ENCODE results near the gene KLHL26. TPM values are rescaled to one million over a fixed set of nuclear protein-coding genes. Genes with fewer than 3 reads are reported as not detected.

The KLHL26 gene
- total and polyA plus RNA-seq, 12 donors, result 3.4 to 8.2 (median 6.3) TPM

DNA sequence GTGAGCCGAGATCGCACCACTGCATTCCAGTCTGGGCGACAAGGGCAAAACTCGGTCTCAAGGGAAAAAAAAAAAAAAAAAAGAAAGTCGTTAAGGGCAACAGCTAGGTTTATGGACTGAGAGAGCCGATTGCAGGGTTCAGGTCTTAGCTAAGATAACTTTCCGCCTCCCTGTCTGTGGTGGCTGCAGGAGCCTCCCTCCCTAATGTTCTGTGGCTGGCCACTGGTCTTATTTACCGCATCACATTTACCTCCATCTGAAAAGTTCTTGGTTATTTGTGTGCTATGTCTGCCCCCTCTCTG lies 45.9 kb downstream of the KLHL26 start:
- DNase-seq (no peak), ATAC-seq (no peak)
- intact Hi-C loops (cut with DNase I), result loop anchor here in 6 of 10 donors (1.0 to 10.0 kb wide), 8 partner anchors 32 to 228 kb away; partner anchors contain the start of genes UPF1 (in 4 of the 6) and KLHL26 (in 1 of the 6)
- H3K27me3 ChIP-seq, result no peaks in the 10 kb centered on the region
- H3K9me3 ChIP-seq, result no peaks in the 10 kb centered on the region
- peaks cover 7 to 44% (median 14%) of the 10 kb centered on the region in 9 donors for H3K4me1 ChIP-seq
- WGBS, 2 donors, result 41 to 50% methylated on average over 8 of the region's 8 CpGs
- peak overlapping the region in 9 of 10 donors; percentile 44 to 90 (median 85) for H3K27ac ChIP-seq
- TF ChIP-seq, protein P1, sequence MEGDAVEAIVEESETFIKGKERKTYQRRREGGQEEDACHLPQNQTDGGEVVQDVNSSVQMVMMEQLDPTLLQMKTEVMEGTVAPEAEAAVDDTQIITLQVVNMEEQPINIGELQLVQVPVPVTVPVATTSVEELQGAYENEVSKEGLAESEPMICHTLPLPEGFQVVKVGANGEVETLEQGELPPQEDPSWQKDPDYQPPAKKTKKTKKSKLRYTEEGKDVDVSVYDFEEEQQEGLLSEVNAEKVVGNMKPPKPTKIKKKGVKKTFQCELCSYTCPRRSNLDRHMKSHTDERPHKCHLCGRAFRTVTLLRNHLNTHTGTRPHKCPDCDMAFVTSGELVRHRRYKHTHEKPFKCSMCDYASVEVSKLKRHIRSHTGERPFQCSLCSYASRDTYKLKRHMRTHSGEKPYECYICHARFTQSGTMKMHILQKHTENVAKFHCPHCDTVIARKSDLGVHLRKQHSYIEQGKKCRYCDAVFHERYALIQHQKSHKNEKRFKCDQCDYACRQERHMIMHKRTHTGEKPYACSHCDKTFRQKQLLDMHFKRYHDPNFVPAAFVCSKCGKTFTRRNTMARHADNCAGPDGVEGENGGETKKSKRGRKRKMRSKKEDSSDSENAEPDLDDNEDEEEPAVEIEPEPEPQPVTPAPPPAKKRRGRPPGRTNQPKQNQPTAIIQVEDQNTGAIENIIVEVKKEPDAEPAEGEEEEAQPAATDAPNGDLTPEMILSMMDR (IDR thresholded peaks at IDR 0.05), result no peak
- H3K4me3 ChIP-seq, result peak overlapping the region in 9 of 10 donors; percentile 45 to 66 (median 58)
- H3K36me3 ChIP-seq, result no peaks in the 10 kb centered on the region

DNA sequence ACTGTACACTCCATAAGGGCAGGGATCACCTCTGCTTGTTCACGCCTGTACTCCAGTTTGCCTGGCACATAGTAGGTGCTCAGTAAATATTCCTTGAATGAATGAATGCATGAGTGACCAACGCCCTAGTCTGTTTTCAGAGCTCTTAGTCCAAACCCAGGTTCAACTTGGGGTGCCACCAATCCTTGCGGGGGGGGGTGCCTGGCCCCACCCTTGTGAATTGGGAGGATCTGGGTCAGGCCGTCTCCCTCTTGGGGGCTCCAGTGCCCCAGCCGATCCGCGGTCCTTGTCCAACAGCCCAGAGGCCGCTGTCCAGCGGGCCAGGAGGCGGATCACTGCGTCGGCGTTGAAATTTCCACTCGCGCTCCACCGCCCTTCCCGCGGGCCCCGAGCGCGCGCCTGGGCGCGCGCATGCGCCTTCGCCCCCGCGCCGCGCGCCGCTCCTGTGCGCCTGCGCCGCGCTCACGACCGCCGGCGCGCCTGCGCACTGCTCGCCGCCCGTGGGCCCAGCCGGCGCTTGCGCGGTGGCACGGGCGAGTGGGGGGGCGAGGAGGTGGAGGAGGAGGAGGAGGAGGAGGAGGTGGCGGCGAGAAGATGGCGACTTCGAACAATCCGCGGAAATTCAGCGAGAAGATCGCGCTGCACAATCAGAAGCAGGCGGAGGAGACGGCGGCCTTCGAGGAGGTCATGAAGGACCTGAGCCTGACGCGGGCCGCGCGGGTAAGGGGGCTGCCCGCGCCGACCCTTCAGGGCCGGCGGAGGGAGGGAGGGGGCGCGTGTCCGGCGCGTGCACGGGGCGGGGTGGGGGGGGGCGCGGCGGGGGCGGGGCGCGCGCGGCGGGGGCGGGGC lies 46.5 kb downstream of the KLHL26 start, which contains the start of gene CRTC1:
Gene CRTC1 (plus strand): TSS at position 572 of the 849 bp plus-strand sequence. CDS start 23 bp downstream, at position 595.
- Histone ChIP-seq H3K4me1 (peaks cover 7 to 38% (median 14%) of the 10 kb centered on the region in 9 donors), H3K27me3 (no peaks in the 10 kb centered on the region), H3K27ac (peak within 1 kb of the TSS; percentile 44 to 90 (median 85)), H3K9me3 (no peaks in the 10 kb centered on the region), H3K4me3 (peak within 1 kb of the TSS; percentile 44 to 66 (median 57)), H3K36me3 (no peaks in the 10 kb centered on the region)
- intact Hi-C loops (cut with DNase I), result loop anchor here in 6 of 10 donors (1.0 to 10.0 kb wide), 8 partner anchors 33 to 229 kb away; partner anchors contain the start of genes UPF1 (in 4 of the 6) and KLHL26 (in 1 of the 6)
- 1 to 2% methylated on average over 56 to 91 of the region's 93 CpGs for WGBS, 2 donors
- DNase-seq, result peak; percentile 91 to 94
- peak; percentile 86 to 92 (median 90) for ATAC-seq
- TF ChIP-seq, protein P1 (IDR thresholded peaks at IDR 0.05), result peak in 2 of 9 donors; percentile 16 to 23

DNA sequence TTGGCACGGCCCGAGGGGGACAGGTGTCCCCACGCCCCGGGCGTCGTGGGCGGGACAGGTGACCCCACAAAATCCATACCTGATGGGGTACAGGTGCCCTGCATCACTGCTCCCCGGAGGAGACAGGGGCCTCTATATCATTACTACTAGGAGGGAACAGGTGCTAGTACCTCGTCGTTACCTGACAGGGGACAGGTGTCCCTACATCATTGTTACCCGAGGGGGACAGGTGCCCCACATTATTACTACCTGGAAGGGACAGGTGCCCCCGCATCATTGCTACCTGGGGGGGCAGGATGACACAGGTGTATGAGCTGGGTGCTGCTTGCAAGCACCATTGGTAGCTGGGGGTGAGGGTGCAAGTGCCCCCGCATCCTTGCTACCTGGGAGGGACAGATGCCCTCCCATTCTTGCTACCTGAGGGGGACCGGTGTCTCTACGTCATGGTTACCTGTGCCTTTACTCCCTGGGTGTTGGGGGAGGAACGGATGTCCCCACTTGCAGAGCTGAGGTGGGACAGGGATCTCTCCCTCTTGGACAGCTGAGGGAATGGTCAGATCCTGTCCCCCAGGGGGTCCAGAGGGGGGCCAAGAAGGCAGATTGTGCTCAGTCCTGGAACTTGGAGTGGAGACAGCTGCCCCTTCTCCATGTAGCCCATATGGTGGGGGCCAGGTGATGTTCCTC lies 47.3 kb downstream of the KLHL26 start:
- DNase-seq, result no peak
- H3K9me3 ChIP-seq, result no peaks in the 10 kb centered on the region
- no peaks in the 10 kb centered on the region for H3K36me3 ChIP-seq
- peak in 2 of 8 donors; percentile 3 to 43 for ATAC-seq
- 19 to 22% methylated on average over 14 to 16 of the region's 16 CpGs for WGBS, 2 donors
- H3K4me3 ChIP-seq, result peak overlapping the region; percentile 44 to 66 (median 57)
- peaks cover 7 to 33% (median 14%) of the 10 kb centered on the region in 9 donors for H3K4me1 ChIP-seq
- H3K27ac ChIP-seq, result peak overlapping the region in 8 of 10 donors; percentile 44 to 90 (median 80)
- no peaks in the 10 kb centered on the region for H3K27me3 ChIP-seq
- TF ChIP-seq, protein P1 (IDR thresholded peaks at IDR 0.05), result no peak
- intact Hi-C loops (cut with DNase I), result loop anchor here in 6 of 10 donors (1.0 to 10.0 kb wide), 8 partner anchors 33 to 229 kb away; partner anchors contain the start of genes UPF1 (in 4 of the 6) and KLHL26 (in 1 of the 6)

DNA sequence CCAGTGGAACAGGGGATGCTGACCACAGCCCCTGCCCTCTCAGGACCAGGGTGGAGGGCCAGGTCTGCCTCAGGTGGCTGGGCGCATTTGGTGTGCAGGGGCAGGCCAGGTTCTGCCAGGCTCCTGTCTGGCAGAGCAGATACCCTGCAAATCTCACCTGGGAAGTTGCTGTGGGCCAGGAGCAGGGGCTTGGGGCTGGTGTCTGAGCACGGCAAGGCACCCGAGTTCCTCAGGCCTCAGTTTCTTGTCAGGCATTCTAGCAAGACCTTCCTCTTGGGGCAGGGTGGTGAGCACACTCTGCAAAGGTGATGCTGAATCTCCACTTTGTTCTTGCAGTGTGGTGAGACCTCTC lies 47.8 kb downstream of the KLHL26 start:
- ATAC-seq (peak in 1 of 8 donors; percentile 2), DNase-seq (no peak)
- Histone ChIP-seq H3K4me1 (peaks cover 7 to 33% (median 14%) of the 10 kb centered on the region in 9 donors), H3K36me3 (no peaks in the 10 kb centered on the region), H3K27ac (no peak overlapping the region), H3K4me3 (peak overlapping the region in 4 of 10 donors; percentile 58 to 66 (median 62)), H3K9me3 (no peaks in the 10 kb centered on the region), H3K27me3 (no peaks in the 10 kb centered on the region)
- TF ChIP-seq, protein P1 (IDR thresholded peaks at IDR 0.05), result no peak
- intact Hi-C loops (cut with DNase I), result loop anchor here in 5 of 10 donors (5.0 to 10.0 kb wide), 5 partner anchors 92 to 230 kb away; partner anchors contain the start of gene UPF1 (in 4 of the 5)
- 95 to 100% methylated on average over 3 of the region's 3 CpGs for WGBS, 2 donors
